Measurements from ENCODE around the gene OR8D2. TPM values are rescaled to one million over a fixed set of nuclear protein-coding genes. Genes with fewer than 3 reads are reported as not detected.

OR8D2 gene
- total RNA-seq, 4 donors from 2014 or later: not detected

- Histone ChIP-seq H3K27ac (no peak overlapping the region), H3K4me3 (no peak overlapping the region), H3K4me1 (no peaks in the 10 kb centered on the region), H3K9me3 (no peaks in the 10 kb centered on the region), H3K27me3 (no peaks in the 10 kb centered on the region), H3K36me3 (no peaks in the 10 kb centered on the region)
- DNase-seq: no peak
- TF ChIP-seq CTCF (IDR thresholded peaks at IDR 0.05) (no peak), POLR2A (IDR thresholded peaks at IDR 0.05) (no peak)
- intact Hi-C loops (cut with DNase I): no loop called here
Measured at GRCh38 chr11:124296016-124296415, 24.0 kb downstream of the OR8D2 start.

GRCh38 chr11:124294687-124295086, 25.3 kb downstream of the OR8D2 start:
- H3K27ac ChIP-seq: no peak overlapping the region
- DNase-seq: no peak
- no peaks in the 10 kb centered on the region for H3K36me3 ChIP-seq
- no peaks in the 10 kb centered on the region for H3K27me3 ChIP-seq
- 38 to 41% methylated on average over 1 of the region's 1 CpG for WGBS, 2 donors
- no peak for TF ChIP-seq CTCF (IDR thresholded peaks at IDR 0.05)
- TF ChIP-seq POLR2A (IDR thresholded peaks at IDR 0.05): no peak
- no peaks in the 10 kb centered on the region for H3K9me3 ChIP-seq
- H3K4me3 ChIP-seq: no peak overlapping the region
- intact Hi-C loops (cut with DNase I): no loop called here
- H3K4me1 ChIP-seq: no peaks in the 10 kb centered on the region

GRCh38 chr11:124285610-124286344, 34.2 kb downstream of the OR8D2 start:
- no peak overlapping the region for H3K4me3 ChIP-seq
- no peaks in the 10 kb centered on the region for H3K9me3 ChIP-seq
- WGBS, 2 donors: 33 to 57% methylated on average over 3 of the region's 3 CpGs
- no peak for DNase-seq
- H3K27ac ChIP-seq: no peak overlapping the region
- H3K27me3 ChIP-seq: no peaks in the 10 kb centered on the region
- intact Hi-C loops (cut with DNase I): no loop called here
- H3K4me1 ChIP-seq: no peaks in the 10 kb centered on the region
- TF ChIP-seq CTCF (IDR thresholded peaks at IDR 0.05) (no peak), POLR2A (IDR thresholded peaks at IDR 0.05) (no peak)
- H3K36me3 ChIP-seq: no peaks in the 10 kb centered on the region

- H3K4me1 ChIP-seq: no peaks in the 10 kb centered on the region
- TF ChIP-seq POLR2A (IDR thresholded peaks at IDR 0.05): no peak
- TF ChIP-seq CTCF (IDR thresholded peaks at IDR 0.05): no peak
- intact Hi-C loops (cut with DNase I): no loop called here
- no peaks in the 10 kb centered on the region for H3K27me3 ChIP-seq
- H3K36me3 ChIP-seq: no peaks in the 10 kb centered on the region
- 43 to 69% methylated on average over 2 of the region's 2 CpGs for WGBS, 2 donors
- H3K4me3 ChIP-seq: no peak overlapping the region
- H3K9me3 ChIP-seq: no peaks in the 10 kb centered on the region
- DNase-seq: no peak
- H3K27ac ChIP-seq: no peak overlapping the region
Measured at GRCh38 chr11:124278261-124278660, 41.7 kb downstream of the OR8D2 start.

- intact Hi-C loops (cut with DNase I): no loop called here
- DNase-seq: no peak
- no peak for TF ChIP-seq POLR2A (IDR thresholded peaks at IDR 0.05)
- Histone ChIP-seq H3K27me3 (no peaks in the 10 kb centered on the region), H3K4me1 (no peaks in the 10 kb centered on the region), H3K36me3 (no peaks in the 10 kb centered on the region), H3K4me3 (no peak overlapping the region), H3K9me3 (no peaks in the 10 kb centered on the region), H3K27ac (peak overlapping the region in 1 of 4 donors; percentile 18)
- WGBS, 2 donors: 59 to 64% methylated on average over 3 of the region's 3 CpGs
Measured at GRCh38 chr11:124277804-124278203, 42.2 kb downstream of the OR8D2 start.

- TF ChIP-seq CTCF (IDR thresholded peaks at IDR 0.05): no peak
- no peak for TF ChIP-seq POLR2A (IDR thresholded peaks at IDR 0.05)
- no peak for DNase-seq
- H3K27ac ChIP-seq: peak overlapping the region in 1 of 4 donors; percentile 18
- no peaks in the 10 kb centered on the region for H3K36me3 ChIP-seq
- no peaks in the 10 kb centered on the region for H3K4me1 ChIP-seq
- WGBS, 2 donors: 76% methylated on average over 2 of the region's 3 CpGs; no CpG with 5 or more reads in 1 of the 2 donors
- no peaks in the 10 kb centered on the region for H3K9me3 ChIP-seq
- intact Hi-C loops (cut with DNase I): no loop called here
- no peaks in the 10 kb centered on the region for H3K27me3 ChIP-seq
- no peak overlapping the region for H3K4me3 ChIP-seq
Measured at GRCh38 chr11:124277207-124277606, 42.8 kb downstream of the OR8D2 start.
